ENCODE data around the gene KAT2B.

KAT2B gene

GRCh38 chr3:20051123-20051806, 11.0 kb downstream of the KAT2B start:
- no peak for TF ChIP-seq CTCF (IDR thresholded peaks at IDR 0.05; ENCODE audit: insufficient read depth, low read depth, low read length, missing control alignments)
- no peak overlapping the region for H3K4me3 ChIP-seq (ENCODE audit: low read length)
- peak; percentile 88 for DNase-seq (ENCODE audit: low read depth)

GRCh38 chr3:20052851-20053250, 12.6 kb downstream of the KAT2B start:
- TF ChIP-seq CTCF (IDR thresholded peaks at IDR 0.05; ENCODE audit: insufficient read depth, low read depth, low read length, missing control alignments) = no peak
- DNase-seq (ENCODE audit: low read depth) = no peak

GRCh38 chr3:20054549-20054987, 14.3 kb downstream of the KAT2B start:
- H3K4me3 ChIP-seq (ENCODE audit: low read length) = no peak overlapping the region
- TF ChIP-seq CTCF (IDR thresholded peaks at IDR 0.05; ENCODE audit: insufficient read depth, low read depth, low read length, missing control alignments) = no peak
- DNase-seq (ENCODE audit: low read depth) = peak; percentile 100

More at GRCh38 chr3:20052851-20053250, 12.6 kb downstream of the KAT2B start:
- H3K4me3 ChIP-seq (ENCODE audit: low read length) = no peak overlapping the region

- DNase-seq (ENCODE audit: low read depth) = no peak
- no peak for TF ChIP-seq CTCF (IDR thresholded peaks at IDR 0.05; ENCODE audit: insufficient read depth, low read depth, low read length, missing control alignments)
- H3K4me3 ChIP-seq (ENCODE audit: low read length) = no peak overlapping the region
Observed at GRCh38 chr3:20055020-20055775, 15.0 kb downstream of the KAT2B start.

- no peak overlapping the region for H3K4me3 ChIP-seq (ENCODE audit: low read length)
- DNase-seq (ENCODE audit: low read depth) = no peak
- TF ChIP-seq CTCF (IDR thresholded peaks at IDR 0.05; ENCODE audit: insufficient read depth, low read depth, low read length, missing control alignments) = no peak
Observed at GRCh38 chr3:20055842-20056241, 15.6 kb downstream of the KAT2B start.

- DNase-seq (ENCODE audit: low read depth) = peak; percentile 99
- TF ChIP-seq CTCF (IDR thresholded peaks at IDR 0.05; ENCODE audit: insufficient read depth, low read depth, low read length, missing control alignments) = no peak
- H3K4me3 ChIP-seq (ENCODE audit: low read length) = peak overlapping the region; percentile 27
Observed at GRCh38 chr3:20056725-20057611, 16.7 kb downstream of the KAT2B start.
